ENCODE measurements around the gene TMCO4. TPM values are rescaled to one million over a fixed set of nuclear protein-coding genes. Genes with fewer than 3 reads are reported as not detected.

The TMCO4 gene
- total and polyA plus RNA-seq, 7 donors, result 16.3 to 25.1 (median 21.9) TPM

DNA sequence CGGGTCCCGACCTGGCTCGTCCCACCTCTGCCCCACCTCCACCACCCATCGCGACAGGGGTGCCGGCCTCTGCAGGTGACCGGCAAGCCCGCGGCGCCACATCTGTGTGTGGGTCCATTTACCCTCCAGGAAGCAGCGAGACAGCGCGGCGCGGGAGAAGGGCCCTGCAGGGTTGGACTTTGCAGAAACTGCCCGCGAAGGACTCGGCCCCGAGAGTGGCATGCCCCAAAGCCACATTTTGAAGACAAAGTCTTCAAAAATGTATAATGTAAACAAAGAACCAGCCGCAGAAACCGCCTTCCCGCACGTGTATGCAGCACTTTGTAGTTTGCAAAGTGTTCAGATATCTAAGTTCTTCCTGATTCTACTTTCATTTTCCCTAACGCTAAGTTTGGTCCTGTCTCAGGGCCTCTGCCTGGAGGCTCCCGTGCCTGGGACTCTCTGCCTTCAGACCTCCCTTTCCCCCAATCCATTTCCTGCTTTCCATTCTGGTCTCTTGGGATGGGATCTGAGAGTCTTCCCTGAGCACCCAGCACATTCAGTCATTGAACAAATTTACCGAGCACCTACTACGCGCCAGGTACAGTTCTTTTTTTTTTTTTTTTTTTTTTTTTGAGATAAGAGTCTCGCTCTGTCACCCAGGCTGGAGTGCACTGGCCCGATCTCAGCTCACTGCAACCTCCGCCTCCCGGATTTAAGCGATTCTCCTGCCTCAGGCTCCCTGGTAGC, 524 bp upstream of the TMCO4 start:
- Histone ChIP-seq H3K4me3 (peak overlapping the region; percentile 40 to 70 (median 68)), H3K27ac (peak overlapping the region; percentile 82 to 85 (median 84)), H3K4me1 (peaks cover 0 to 18% (median 12%) of the 10 kb centered on the region in 4 donors), H3K27me3 (no peaks in the 10 kb centered on the region), H3K9me3 (no peaks in the 10 kb centered on the region), H3K36me3 (peaks cover 0 to 7% (median 0%) of the 10 kb centered on the region in 4 donors)
- WGBS, 2 donors, result 15 to 20% methylated on average over 33 of the region's 33 CpGs
- peak; percentile 74 for DNase-seq
- intact Hi-C loops (cut with DNase I), result loop anchor here (5.0 kb wide), 1 partner anchor 43 kb away; no protein-coding TSS in a partner anchor
- peak in 1 of 4 donors; percentile 5 for TF ChIP-seq POLR2AphosphoS5 (IDR thresholded peaks at IDR 0.05)
- TF ChIP-seq EP300 (IDR thresholded peaks at IDR 0.05), result no peak

DNA sequence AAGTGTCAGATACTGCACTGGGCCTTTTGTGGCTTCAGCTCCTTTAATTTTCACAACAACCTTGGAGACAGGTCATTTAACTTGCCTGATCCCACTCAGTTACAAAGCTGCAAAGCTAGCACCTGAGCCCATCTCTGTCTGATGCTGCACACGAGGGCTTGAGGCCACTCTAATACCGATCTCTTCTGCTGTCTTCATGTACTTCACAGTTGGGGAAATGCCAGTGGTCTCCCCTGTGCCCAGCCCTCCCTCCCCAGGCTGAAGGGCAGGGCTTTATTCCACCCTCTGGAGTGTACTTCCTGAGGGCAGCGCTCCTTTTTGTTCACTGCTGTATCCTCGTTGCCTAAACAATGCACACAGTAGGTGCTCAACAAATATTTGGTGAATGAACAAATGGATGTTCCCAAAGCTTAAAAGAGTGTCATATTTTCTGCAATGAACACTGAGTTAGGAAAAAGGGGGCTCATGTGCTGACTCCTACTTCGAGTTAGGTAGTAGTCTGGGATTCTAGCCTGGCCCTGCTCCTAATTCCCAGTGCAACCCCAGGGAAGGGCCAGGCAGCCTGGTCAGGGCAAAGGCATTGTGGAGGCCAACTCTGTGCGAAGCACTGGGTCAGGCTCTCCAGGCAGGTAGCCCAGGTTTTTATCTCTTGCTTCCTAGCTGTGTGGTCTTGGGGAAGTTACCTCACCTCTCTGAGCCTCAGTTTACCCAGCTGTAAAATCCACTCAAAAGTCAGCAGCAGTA, 1.1 kb downstream of the TMCO4 start:
- intact Hi-C loops (cut with DNase I), result loop anchor here (5.0 kb wide), 2 partner anchors 81 to 84 kb away; partner anchors contain the start of gene OTUD3
- peaks cover 0 to 18% (median 12%) of the 10 kb centered on the region in 4 donors for H3K4me1 ChIP-seq
- H3K36me3 ChIP-seq, result peaks cover 0 to 14% (median 0%) of the 10 kb centered on the region in 4 donors
- no peaks in the 10 kb centered on the region for H3K27me3 ChIP-seq
- DNase-seq, result no peak
- H3K9me3 ChIP-seq, result no peaks in the 10 kb centered on the region
- WGBS, 2 donors, result 48 to 65% methylated on average over 6 of the region's 6 CpGs
- no peak for TF ChIP-seq POLR2A (IDR thresholded peaks at IDR 0.05)
- no peak for TF ChIP-seq POLR2AphosphoS5 (IDR thresholded peaks at IDR 0.05)
- TF ChIP-seq CTCF (IDR thresholded peaks at IDR 0.05), result no peak
- TF ChIP-seq EP300 (IDR thresholded peaks at IDR 0.05), result no peak
- peak overlapping the region in 3 of 4 donors; percentile 66 to 70 (median 70) for H3K4me3 ChIP-seq
- H3K27ac ChIP-seq, result peak overlapping the region; percentile 82 to 85 (median 84)

DNA sequence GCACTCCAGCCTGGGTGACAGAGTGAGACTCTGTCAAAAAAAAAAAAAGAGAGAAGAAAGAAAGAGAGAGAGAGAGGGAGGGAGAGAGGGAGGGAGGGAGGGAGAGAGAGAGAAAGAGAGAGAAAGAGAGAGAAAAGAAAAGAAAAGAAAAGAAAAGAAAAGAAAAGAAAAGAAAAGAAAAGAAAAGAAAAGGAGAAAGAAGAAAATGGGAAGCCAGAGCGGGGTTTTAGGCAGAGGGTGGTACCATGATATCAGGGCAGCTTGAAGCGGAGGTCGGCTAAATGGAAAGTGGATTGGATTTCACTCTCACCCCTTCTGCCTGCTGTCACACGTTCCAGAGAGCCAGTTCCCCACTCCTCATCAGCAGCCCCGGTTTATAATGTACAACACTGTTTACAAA, 1.9 kb downstream of the TMCO4 start:
- no peaks in the 10 kb centered on the region for H3K27me3 ChIP-seq
- intact Hi-C loops (cut with DNase I), result loop anchor here (5.0 kb wide), 2 partner anchors 81 to 84 kb away; partner anchors contain the start of gene OTUD3
- DNase-seq, result no peak
- H3K4me3 ChIP-seq, result no peak overlapping the region
- no peaks in the 10 kb centered on the region for H3K9me3 ChIP-seq
- peaks cover 0 to 18% (median 12%) of the 10 kb centered on the region in 4 donors for H3K4me1 ChIP-seq
- H3K36me3 ChIP-seq, result peaks cover 0 to 21% (median 0%) of the 10 kb centered on the region in 4 donors
- TF ChIP-seq POLR2A (IDR thresholded peaks at IDR 0.05) (no peak), CTCF (IDR thresholded peaks at IDR 0.05) (no peak), POLR2AphosphoS5 (IDR thresholded peaks at IDR 0.05) (no peak), EP300 (IDR thresholded peaks at IDR 0.05) (no peak)
- WGBS, 2 donors, result 68 to 84% methylated on average over 5 of the region's 5 CpGs
- H3K27ac ChIP-seq, result peak overlapping the region in 1 of 4 donors; percentile 84

DNA sequence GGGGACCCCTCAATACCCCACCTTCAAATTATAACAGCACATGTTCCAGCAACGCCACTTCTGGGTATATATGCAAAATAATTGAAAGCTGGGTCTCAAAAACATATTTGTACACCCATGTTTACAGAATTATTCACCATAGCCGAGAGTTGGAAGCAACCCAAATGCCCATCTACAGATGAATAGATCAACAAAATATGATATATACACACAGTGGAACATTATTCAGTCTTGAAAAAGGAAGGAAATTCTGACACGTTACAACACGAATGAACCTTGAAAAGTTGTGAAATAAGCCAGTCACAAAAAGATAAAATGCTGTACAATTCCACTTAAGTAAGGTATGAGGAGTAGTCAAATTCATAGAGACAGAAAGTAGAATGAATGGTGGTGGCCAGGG, 5.1 kb downstream of the TMCO4 start:
- DNase-seq, result no peak
- Histone ChIP-seq H3K27ac (no peak overlapping the region), H3K9me3 (no peaks in the 10 kb centered on the region), H3K4me3 (no peak overlapping the region), H3K36me3 (peaks cover 0 to 42% (median 4%) of the 10 kb centered on the region in 4 donors), H3K27me3 (no peaks in the 10 kb centered on the region), H3K4me1 (peaks cover 0 to 11% (median 9%) of the 10 kb centered on the region in 4 donors)
- intact Hi-C loops (cut with DNase I), result no loop called here
- TF ChIP-seq POLR2A (IDR thresholded peaks at IDR 0.05) (no peak), POLR2AphosphoS5 (IDR thresholded peaks at IDR 0.05) (no peak), EP300 (IDR thresholded peaks at IDR 0.05) (no peak), CTCF (IDR thresholded peaks at IDR 0.05) (no peak)
- 83 to 84% methylated on average over 4 of the region's 4 CpGs for WGBS, 2 donors

Measured in sigmoid colon (tissue), 7 donors.